ENCODE data around the gene DPF3. TPM values are rescaled to one million over a fixed set of nuclear protein-coding genes. Genes with fewer than 3 reads are reported as not detected.

Gene DPF3
- total RNA-seq, 3 donors from 2014 or later = 9.3 to 21.9 (median 10.9) TPM

DNA sequence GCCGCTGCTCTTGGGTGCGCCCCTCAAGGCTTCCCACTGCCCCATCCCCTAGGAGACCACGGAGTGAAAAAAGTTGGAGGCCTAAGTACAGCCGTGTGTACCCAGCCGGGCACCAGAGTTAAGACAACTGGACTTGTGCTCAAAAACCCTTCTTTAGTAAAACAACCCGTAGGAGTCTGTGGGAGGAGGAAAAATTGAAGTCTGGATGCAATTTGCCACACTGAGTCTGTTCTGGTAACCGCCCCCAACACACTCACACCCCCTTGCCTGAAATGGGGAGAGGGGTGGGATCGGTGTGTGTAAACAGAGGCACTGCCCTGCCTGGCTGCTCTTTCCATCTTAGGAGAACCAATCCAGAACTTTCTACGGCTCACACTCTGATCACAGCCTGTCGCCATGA lies 41.7 kb downstream of the DPF3 start:
- Histone ChIP-seq H3K4me1 (ENCODE audit: low read depth) (peaks cover 28% of the 10 kb centered on the region), H3K36me3 (ENCODE audit: low read depth) (no peaks in the 10 kb centered on the region), H3K4me3 (no peak overlapping the region), H3K9me3 (no peaks in the 10 kb centered on the region)
- ATAC-seq (no peak), DNase-seq (no peak)
- TF ChIP-seq, protein P1, sequence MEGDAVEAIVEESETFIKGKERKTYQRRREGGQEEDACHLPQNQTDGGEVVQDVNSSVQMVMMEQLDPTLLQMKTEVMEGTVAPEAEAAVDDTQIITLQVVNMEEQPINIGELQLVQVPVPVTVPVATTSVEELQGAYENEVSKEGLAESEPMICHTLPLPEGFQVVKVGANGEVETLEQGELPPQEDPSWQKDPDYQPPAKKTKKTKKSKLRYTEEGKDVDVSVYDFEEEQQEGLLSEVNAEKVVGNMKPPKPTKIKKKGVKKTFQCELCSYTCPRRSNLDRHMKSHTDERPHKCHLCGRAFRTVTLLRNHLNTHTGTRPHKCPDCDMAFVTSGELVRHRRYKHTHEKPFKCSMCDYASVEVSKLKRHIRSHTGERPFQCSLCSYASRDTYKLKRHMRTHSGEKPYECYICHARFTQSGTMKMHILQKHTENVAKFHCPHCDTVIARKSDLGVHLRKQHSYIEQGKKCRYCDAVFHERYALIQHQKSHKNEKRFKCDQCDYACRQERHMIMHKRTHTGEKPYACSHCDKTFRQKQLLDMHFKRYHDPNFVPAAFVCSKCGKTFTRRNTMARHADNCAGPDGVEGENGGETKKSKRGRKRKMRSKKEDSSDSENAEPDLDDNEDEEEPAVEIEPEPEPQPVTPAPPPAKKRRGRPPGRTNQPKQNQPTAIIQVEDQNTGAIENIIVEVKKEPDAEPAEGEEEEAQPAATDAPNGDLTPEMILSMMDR (IDR thresholded peaks at IDR 0.05) = no peak
- intact Hi-C loops (cut with DNase I, micrococcal nuclease) = no loop called here

DNA sequence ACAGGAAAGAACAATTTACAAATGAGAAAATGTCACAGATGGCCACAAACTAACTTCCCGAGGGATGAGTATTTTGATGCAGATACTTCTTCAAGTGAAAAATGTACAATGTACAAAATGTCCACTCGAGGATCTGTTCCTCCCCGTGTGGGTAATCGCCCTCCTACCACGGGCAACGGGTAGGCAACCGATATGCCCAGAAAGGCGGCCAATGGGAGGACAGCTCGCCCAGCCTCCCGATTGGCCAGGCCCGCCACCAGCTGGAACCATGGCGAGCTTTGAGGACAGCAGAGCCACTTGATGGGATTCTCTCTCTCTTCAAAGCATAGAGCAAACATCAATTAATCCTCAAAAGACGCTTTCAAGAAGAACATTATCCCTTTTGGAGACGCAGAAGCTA lies 42.3 kb downstream of the DPF3 start:
- TF ChIP-seq, protein P1 (IDR thresholded peaks at IDR 0.05) = no peak
- H3K36me3 ChIP-seq (ENCODE audit: low read depth) = no peaks in the 10 kb centered on the region
- peaks cover 28% of the 10 kb centered on the region for H3K4me1 ChIP-seq (ENCODE audit: low read depth)
- DNase-seq (no peak), ATAC-seq (no peak)
- intact Hi-C loops (cut with DNase I, micrococcal nuclease) = no loop called here
- H3K4me3 ChIP-seq = no peak overlapping the region
- no peaks in the 10 kb centered on the region for H3K9me3 ChIP-seq

DNA sequence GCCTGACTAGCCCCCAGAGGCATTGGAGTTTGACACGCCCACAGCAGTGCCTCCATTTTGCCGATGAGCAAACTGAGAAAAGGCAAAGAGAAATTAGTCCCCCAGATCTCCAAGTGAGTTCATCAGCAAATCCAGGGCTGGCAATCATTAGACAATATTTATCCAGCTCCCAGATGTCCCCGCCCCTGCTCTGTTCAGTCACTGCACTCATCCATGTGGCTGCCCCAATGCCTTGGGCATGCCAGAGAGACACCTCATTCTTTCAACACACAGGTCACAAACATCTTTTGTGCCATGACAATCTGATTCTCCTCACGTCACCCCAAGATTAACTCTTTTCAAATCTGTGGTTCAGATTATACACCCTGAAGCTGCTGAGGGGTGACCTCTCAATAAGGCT lies 43.5 kb downstream of the DPF3 start:
- ATAC-seq = peak; percentile 54
- Histone ChIP-seq H3K36me3 (ENCODE audit: low read depth) (no peaks in the 10 kb centered on the region), H3K9me3 (no peaks in the 10 kb centered on the region), H3K4me3 (no peak overlapping the region), H3K4me1 (ENCODE audit: low read depth) (peaks cover 18% of the 10 kb centered on the region)
- TF ChIP-seq, protein P1 (IDR thresholded peaks at IDR 0.05) = no peak
- intact Hi-C loops (cut with DNase I, micrococcal nuclease) = no loop called here
- DNase-seq = no peak

DNA sequence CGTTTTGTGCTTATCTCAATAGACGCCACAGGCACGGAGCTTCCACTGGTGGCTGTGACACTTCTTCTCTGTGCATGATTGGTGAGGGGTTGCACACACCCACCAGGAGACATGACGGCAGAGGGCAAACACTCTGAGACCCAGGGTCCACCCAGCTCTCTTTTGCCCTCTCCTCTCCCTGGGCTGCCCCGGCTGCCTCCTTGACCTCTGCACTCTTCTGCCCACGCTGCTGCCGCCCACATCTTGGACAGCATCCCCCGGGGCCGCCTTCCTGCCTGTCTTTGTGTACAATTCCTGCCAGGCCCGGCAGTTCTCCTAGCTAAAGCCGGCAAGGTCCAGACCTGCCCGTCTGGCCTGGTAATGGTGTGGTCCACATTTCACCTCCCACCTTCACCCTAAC lies 44.7 kb downstream of the DPF3 start:
- intact Hi-C loops (cut with DNase I, micrococcal nuclease) = no loop called here
- ATAC-seq = peak; percentile 33
- H3K4me1 ChIP-seq (ENCODE audit: low read depth) = peaks cover 13% of the 10 kb centered on the region
- no peaks in the 10 kb centered on the region for H3K9me3 ChIP-seq
- H3K36me3 ChIP-seq (ENCODE audit: low read depth) = no peaks in the 10 kb centered on the region
- TF ChIP-seq, protein P1 (IDR thresholded peaks at IDR 0.05) = no peak
- no peak overlapping the region for H3K4me3 ChIP-seq
- no peak for DNase-seq

DNA sequence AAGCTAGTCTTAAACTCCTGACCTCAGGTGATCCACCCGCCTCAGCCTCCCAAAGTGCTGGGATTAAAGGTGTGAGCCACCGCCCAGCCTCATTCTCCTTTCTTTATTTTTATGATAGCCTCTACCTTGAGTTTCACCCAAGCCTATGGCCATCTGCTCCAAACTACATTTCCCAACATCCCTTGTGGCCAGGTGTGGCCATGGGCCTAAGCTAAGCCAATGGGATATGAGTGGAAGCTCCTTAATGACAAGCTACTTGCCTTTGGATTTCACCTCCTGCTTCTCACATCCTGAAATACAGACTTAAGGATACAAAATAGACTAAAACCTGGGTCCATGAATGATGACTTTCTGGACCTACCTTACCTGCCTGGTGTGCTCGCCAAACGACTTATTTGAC lies 46.2 kb downstream of the DPF3 start:
- TF ChIP-seq, protein P1 (IDR thresholded peaks at IDR 0.05) = no peak
- peak; percentile 70 for ATAC-seq
- H3K4me1 ChIP-seq (ENCODE audit: low read depth) = peaks cover 10% of the 10 kb centered on the region
- no peak overlapping the region for H3K4me3 ChIP-seq
- no peak for DNase-seq
- H3K9me3 ChIP-seq = no peaks in the 10 kb centered on the region
- intact Hi-C loops (cut with DNase I, micrococcal nuclease) = no loop called here
- H3K36me3 ChIP-seq (ENCODE audit: low read depth) = no peaks in the 10 kb centered on the region

DNA sequence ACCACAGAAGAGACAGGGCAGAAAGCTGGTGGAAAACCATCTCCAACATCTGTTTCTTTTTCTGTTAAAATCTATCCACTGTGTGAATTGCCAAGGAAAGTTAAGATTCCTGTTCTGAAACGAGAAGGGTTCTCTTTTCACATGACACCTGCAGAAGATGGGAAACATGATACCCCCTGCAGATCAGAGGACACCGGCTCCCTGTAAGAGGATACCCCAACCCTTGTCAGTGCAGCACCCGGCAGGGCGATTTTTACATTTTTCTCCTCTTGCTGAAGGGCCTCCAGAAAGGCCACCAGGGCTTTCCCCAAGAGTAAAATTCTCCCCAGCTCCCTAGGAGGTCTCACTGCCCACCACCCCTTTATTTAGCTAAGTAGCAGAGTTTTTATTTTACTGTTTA lies 48.2 kb downstream of the DPF3 start:
- Histone ChIP-seq H3K36me3 (ENCODE audit: low read depth) (no peaks in the 10 kb centered on the region), H3K4me1 (ENCODE audit: low read depth) (peaks cover 10% of the 10 kb centered on the region), H3K4me3 (no peak overlapping the region), H3K9me3 (no peaks in the 10 kb centered on the region)
- DNase-seq (no peak), ATAC-seq (no peak)
- TF ChIP-seq, protein P1 (IDR thresholded peaks at IDR 0.05) = no peak
- intact Hi-C loops (cut with DNase I, micrococcal nuclease) = no loop called here
